CD4-positive, alpha-beta T cell treated with Interleukin-12 subunit alpha and Interleukin-12 subunit beta, for 1 hour (primary cell): ENCODE measurements around the gene ROR2.
"Not testable (repeated sequence)": the region's sequence is repeated elsewhere in the genome, so short reads cannot be mapped to it uniquely, and the experiment has no call there.

Experiments
- DNase-seq: peaks from one replicate; pipeline ENCODE4 v3.0.0-alpha.2; 2020

The ROR2 gene

GRCh38 chr9:91814201-91814600 is 135.8 kb downstream of the ROR2 start:
- no peak for DNase-seq

DNA sequence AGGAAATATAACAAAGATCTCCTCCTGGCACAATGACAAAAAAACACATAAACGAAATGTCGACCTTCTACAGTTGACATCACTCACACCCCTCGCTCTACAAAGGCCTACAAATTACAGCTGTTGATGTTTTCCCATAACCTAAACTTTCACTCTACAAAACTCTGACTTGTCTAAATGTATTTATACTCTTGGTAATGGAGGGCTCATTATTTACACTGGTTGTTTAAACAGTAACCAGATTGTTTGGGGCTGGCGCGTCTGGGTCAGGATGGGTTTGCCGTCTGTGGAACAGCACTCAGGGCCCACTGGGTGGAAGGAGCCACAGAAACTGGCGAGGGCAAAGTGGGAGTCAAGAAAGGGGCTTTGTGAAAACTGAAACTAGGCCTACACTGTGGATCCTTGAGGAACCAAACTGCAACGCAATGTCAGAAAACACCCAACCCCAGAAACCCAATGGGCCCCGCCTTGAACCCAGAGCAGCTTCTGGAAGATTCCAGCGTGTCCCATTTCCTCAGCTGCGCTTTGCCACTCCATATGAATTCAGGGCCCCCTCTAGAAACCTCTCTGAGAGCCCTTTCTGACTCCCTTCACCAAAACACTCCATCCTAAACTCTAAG is 136.7 kb downstream of the ROR2 start:
- DNase-seq, result no peak

DNA sequence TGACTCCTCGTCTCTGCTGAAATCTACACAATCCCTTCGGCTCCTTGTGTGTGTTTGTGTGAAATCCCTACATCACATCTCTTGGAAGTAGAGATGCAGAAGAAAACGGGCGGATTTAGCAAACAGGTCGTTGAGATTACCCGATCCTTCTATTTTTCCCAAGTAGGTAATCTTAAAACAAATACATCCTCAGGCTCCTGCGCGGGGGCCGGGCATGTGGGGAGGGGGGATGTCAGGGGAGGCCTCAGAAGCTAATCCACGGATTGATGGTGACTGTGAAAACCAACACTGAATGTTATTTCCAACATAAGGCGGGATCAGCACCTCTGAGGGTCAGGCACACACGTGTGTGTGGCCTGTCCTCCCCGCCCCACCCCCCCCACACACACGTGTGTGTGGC is 137.8 kb downstream of the ROR2 start:
- no peak for DNase-seq

DNA sequence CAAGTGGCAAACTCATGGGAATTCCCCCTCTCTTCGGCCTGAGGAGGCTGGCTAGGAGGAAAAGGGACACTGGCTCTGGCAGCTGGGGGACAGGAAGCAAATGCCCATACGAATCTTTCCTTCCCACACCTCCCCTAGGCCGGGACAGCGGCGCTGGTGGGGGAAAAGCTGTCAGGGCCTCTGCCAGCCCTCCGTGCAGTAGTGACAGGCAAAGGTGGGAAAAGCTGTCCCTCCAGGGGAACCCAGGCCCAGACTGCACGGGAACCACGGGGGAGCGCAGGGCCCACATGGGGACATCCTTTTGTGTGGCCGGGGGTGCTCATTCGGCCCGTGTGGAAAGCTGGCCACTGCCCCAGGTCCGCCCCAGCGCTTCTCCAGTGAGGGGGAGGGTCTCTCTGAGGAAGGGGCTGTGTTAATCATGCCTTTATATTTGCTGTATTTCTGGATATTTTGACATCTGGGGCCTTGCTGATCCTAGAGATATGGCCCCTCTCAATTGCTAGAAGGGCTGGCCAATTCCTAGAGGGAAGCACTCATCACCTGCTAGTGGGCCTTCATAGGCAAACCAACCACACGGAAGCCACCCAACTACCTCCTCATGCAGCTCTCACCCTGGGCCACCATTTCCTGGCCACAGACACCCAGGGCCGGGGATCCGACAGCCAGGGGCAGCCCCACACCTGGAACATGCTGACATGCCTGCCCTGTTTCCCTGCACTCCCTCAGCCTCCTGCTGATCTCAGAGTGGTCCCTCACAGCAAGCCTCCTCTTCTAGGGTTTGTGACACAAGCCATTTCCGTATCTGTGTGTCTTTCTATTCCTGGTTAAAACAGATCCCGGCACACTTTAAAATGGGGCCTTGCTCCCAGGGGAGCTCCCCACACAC is 138.8 kb downstream of the ROR2 start:
- DNase-seq, result no peak

DNA sequence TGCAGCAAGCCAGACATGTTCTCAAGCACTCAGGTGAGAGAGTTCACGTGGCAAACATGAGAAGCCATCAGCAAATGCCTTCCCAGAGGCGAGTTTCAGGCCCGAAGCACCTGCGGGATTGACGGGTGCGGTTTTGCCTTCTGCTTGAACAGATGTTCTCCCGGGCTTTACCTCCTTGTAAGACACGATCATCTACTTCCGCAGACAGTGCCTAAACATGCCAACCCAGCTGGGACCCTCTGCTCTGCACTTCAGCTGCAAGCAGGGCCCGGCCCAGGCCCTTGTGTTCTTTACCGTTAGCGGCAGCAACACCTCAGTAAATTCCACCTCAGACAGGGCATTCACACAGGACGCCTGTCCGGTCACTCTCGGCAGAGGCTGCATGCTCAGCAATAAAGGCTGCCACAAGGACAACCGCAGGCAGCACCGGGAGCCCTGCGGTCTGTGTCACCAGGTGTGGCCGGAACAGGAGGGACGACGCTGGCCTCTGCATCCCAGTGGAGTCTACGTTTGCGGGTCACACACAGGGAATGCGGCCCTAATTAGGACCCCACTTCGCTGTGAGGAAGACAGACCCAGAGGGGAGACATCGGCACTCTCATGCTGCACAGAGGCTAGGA is 139.6 kb downstream of the ROR2 start:
- DNase-seq, result no peak

DNA sequence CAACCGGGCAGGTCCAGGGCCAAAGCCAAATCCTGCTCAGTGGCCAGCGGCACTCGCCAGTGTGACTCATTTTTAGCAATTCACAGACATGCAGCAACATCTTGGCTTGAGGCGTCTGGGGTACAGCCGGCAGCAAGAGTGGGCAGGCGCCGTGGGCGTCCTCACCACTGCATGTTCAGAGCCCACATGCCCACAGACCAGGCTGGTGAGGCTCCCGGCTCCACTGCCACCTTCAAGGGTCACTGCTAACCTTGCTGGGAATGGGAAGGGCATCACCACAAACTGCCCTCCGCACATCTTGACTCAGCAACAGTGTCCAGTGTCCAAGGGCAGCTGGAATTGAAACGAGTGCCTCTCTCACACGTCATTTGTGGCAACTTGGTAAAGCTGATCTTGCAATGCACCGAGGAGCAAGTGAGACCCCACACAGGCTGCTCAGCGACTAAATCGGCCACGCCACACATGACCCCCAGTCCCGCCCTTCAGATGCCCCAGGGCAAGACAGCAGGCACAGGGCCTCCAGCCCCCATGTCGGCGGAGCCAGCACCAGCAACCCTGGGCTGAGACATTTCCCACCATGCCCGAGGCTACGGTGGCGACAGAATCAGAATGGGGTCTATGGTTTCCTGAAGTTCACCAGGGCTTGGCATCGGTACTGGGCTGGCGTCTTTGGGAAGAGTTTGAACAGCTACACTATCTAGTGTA is 140.3 kb downstream of the ROR2 start:
- DNase-seq, result no peak

DNA sequence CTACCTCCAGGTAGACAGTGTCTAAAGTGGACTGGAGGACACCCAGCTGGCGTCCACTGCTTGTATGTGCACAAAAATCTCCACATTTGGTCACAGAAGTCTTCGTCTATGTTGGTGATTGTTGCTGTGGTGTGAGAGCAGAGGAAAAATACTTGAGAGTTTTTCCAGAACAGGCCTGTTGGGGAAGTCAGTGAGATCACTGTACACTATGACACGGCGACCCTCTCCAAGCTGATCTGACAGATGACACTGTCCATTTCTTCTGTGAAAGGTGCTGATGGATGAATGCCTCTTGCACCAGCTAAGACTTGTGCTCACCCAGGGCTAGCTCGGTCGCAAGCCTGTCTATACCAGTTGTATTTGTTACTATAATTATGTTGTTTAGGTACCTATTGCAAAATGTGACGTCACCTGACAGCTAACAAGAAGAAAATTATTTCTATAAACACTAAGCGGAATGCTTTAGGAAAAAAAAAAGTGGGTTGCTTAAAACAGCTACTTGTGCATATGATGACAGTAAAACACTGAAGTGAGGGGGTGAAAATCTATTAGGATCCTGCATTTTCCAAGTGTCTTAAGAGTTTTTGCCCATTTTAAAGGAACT is 142.3 kb downstream of the ROR2 start:
- no peak for DNase-seq

DNA sequence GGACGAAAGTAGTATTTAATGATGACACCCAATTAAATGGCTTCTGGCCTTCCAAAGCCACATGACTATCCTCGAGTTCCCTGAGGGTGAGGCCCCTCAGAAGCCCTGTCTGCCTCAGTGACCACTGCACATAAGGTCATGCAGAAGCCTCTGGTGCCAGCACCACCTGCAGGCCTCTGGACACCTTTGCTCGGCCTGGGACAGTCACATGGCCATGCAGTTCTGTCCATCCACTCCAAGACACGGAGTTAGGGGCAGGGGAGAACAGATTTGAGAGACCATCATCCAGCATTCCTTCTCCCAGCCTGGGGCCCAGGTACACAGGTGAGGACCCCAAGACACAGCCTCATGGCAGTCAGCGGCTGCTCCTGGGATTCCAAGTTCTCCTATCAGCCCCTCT is 145.0 kb downstream of the ROR2 start:
- DNase-seq, result no peak

GRCh38 chr9:91803970-91804752 is 145.9 kb downstream of the ROR2 start:
- DNase-seq, result no peak

DNA sequence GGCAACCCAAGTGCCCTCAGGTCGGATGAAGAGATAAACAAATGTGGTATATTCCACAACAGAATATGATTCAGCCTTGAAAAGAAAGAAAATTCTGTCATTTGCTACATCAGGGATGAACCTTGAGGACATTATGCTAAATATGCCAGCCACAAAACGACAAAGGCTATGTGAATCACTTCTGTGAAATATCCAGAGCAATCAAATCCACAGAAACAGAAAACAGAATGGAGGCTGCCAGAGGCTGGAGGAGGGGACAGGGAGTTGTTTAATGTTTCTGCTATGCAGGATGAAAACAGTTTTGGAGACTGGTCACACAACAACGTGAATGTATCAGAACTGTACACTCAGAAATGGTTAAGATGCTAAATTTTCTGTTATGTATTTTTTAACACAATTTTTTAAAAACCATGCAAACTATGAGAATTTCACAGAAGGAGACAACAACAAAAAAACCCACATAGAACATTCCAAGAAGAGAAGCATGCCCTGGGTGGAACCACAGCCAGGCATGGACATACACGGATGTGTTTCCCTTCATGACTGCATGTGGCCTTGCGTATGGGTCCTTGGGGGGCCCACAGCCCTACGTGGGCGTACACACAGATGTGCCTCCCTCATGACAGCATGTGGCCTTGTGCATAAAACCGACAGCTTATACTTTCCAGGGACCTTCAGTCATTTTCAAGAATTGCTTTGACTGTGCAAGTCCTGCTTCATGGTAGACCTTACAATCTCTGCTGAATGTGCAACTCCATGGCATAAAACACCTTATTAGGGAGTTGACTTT is 146.7 kb downstream of the ROR2 start:
- DNase-seq, result no peak

DNA sequence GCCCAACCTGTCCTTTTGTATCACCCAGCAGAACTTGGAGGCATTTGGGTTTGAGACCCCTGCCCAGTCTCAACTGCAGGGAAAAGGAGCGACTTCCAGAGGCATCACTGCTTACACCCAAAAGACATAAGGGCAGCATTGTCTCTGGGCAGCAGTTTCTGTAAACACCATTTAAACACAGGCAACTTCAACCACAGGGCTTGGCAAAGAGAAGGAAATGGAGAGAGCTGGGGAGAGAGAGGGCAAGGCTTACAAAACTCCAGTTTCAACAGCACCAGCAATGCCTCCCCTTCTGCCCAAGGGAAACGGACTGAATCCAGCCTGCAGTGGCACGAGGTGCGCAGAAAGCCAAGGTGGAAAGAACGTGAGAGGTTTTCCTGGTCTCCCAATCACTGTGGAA is 147.6 kb downstream of the ROR2 start:
- DNase-seq, result no peak

- no peak for DNase-seq
Measured at GRCh38 chr9:91800473-91801030, 149.5 kb downstream of the ROR2 start.

- no peak for DNase-seq
Measured at GRCh38 chr9:91799113-91799744, 150.8 kb downstream of the ROR2 start.

DNA sequence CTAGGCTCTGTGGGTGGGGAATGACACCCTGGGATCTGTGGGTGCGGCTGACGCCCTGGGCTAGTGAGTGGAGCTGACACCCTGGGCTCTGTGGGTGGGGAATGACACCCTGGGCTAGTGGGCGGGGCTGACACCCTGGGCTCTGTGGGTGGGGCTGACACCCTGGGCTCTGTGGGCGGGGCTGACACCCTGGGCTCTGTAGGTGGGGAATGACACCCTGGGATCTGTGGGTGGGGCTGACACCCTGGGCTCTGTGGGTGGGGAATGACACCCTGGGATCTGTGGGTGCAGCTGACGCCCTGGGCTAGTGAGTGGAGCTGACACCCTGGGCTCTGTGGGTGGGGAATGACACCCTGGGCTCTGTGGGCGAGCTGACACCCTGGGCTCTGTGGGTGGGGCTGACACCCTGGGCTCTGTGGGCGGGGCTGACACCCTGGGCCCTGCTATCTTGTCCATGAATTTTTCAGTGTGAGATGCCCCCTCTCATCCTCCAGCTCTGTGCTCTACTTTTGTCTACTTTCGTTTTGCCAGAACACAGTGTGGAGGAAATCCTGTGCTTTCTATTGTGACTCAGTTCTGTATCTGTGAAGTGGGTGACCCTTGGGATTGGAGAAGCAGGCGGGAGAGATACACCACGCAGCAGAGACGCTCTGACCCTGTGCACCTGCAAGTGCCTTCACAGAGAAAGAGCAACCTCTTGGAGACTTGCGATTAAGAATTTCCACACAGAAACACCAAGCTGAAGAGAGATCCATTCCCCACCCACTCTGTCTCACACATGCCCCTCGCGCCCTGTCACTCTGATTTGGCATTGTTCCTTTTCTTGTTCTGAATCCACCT is 151.5 kb downstream of the ROR2 start:
- peak; percentile 76 for DNase-seq

DNA sequence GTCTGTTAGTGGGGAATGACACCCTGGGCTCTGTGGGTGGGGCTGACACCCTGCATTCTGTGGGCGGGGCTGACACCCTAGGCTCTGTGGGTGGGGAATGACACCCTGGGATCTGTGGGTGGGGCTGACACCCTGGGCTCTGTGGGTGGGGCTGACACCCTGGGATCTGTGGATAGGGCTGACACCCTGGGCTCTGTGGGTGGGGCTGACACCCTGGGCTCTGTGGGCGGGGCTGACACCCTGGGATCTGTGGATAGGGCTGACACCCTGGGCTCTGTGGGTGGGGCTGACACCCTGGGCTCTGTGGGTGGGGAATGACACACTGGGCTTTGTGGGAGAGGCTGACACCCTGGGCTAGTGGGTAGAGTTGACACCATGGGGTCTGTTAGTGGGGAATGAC is 152.5 kb downstream of the ROR2 start:
- not testable (repeated sequence) for DNase-seq

GRCh38 chr9:91796516-91796915 is 153.5 kb downstream of the ROR2 start:
- DNase-seq, result peak; percentile 59

DNA sequence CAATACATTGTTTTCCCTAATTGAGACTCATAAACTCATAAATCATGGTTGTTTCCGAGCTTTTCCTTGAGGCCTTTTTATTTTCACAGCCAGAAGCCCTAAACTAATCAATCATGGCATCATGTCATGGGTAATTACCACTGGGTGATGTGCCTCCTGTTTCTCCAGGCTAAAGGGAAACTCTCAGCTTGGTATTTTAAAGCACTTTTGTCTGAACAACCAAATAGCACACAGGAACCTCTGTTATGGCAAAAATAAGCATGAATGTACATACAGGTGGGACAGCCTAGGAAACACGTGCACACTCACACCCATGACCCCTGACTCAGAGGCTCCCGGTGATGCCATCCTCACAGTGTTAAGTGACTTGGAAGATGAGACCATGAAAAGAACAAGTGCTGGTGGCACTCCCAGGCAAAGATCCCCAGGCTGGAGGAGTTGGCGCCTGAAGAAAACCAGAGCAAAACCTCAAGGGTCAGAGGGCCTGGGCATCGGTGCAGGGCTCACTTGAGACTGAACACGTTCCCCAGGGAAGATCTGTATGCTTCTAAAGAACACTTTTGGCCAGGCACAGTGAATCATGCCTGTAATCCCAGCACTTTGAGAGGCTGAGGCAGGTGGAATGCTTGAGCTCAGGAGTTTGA is 154.3 kb downstream of the ROR2 start:
- no peak for DNase-seq

GRCh38 chr9:91793371-91793770 is 156.7 kb downstream of the ROR2 start:
- not testable (repeated sequence) for DNase-seq

DNA sequence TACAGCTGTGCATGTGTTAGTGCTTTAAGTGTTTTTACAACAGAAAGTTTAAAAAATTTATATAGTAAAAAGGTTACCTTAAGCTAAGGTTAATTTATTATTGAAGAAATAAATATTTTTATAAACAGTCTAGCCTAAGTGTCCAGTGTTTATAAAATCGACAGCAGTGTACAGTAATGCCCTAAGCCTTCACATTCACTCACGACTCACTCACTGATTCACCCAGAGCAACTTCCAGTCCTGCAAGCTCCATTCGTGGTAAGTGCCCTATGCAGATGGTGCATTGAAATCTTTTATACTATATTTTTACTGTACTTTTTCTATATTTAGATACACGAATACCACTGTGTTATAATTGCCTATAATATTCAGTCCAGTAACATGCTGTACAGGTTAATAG is 159.1 kb downstream of the ROR2 start:
- no peak for DNase-seq
